ENCODE measurements around the gene KCNQ1OT1. TPM values are rescaled to one million over a fixed set of nuclear protein-coding genes. Genes with fewer than 3 reads are reported as not detected.
A peak's percentile ranks its signal among the peaks of the same experiment; 100 is the strongest.

Gene KCNQ1OT1
- total and polyA plus RNA-seq, 12 donors = 0.15 to 10.6 (median 1.1) TPM

DNA sequence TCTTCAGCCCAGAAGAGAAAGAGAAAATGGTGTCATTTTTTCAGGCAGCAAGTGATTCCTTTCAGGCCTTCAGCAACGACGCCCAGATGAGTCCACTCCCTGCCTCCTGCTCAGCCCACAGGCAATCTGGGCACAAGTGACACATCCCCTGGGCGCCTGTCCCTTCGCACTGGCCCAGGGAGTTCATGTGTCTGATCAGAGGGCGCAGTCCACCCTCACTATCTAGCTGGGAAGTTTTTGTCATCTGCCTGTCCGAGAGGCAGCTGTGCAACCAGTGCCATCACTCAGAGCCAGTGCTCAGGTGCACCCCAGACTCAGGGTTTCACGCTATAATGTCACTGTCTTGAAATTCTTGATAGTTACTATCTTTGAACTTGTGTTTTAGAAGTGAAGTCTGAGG, 1.4 kb upstream of the KCNQ1OT1 start:
- H3K4me1 ChIP-seq (replicated peaks in 1 of 2) = peaks cover 0 to 20% of the 10 kb centered on the region in 2 donors
- peak overlapping the region in 4 of 5 donors; percentile 73 to 96 (median 86) for H3K27ac ChIP-seq
- intact Hi-C loops (cut with DNase I) = no loop called here
- H3K27me3 ChIP-seq = no peaks in the 10 kb centered on the region
- H3K4me3 ChIP-seq = no peak overlapping the region
- no peaks in the 10 kb centered on the region for H3K9me3 ChIP-seq (replicated peaks in 1 of 3)
- DNase-seq = peak in 2 of 7 donors; percentile 34 to 39
- no peaks in the 10 kb centered on the region for H3K36me3 ChIP-seq (replicated peaks in 1 of 2)
- 80 to 87% (median 84%) methylated on average over 7 of the region's 7 CpGs for WGBS, 4 donors
- TF ChIP-seq POLR2A (IDR thresholded peaks at IDR 0.05) = no peak
- TF ChIP-seq, protein P1, sequence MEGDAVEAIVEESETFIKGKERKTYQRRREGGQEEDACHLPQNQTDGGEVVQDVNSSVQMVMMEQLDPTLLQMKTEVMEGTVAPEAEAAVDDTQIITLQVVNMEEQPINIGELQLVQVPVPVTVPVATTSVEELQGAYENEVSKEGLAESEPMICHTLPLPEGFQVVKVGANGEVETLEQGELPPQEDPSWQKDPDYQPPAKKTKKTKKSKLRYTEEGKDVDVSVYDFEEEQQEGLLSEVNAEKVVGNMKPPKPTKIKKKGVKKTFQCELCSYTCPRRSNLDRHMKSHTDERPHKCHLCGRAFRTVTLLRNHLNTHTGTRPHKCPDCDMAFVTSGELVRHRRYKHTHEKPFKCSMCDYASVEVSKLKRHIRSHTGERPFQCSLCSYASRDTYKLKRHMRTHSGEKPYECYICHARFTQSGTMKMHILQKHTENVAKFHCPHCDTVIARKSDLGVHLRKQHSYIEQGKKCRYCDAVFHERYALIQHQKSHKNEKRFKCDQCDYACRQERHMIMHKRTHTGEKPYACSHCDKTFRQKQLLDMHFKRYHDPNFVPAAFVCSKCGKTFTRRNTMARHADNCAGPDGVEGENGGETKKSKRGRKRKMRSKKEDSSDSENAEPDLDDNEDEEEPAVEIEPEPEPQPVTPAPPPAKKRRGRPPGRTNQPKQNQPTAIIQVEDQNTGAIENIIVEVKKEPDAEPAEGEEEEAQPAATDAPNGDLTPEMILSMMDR (IDR thresholded peaks at IDR 0.05) = no peak

DNA sequence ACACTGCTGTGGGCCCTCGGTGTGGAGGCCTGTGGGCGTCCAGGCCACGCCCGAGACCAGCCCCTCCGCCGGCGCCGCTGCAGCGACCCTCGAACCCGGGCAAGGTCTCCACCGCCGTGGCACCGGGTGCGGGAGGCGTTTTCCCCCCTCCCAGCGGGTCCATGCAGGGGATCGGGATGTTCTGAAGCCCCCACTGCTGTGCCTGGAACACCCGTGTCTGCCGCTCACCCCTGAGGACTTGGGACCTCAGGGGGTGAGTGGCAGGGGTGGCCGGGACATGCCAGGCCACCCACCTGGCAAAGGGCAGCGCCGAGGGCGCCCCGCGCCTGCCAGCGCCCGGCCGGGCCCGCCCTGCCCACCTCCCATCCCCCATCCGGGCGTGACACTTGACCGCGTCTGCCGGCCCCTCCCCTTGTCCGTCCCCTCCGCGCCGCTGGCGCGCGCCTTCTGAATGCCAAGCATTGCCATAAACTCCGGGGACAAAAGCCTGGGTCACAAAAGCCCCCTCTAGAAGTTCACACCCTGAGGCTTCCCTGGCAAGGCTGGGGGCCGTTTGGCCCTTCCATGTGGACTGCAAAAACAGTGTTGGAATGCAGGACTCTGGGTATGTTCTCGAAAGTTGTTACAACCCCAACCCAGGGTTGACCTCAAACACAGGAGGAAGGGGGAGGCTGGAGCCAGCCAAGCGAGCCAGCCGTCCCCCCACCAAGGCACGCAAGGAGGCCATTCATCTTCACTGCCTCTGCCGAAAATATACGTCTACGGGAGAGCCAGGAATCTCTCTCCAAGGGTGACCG, 819 bp upstream of the KCNQ1OT1 start:
- WGBS, 4 donors = 40 to 89% (median 43%) methylated on average over 7 to 52 of the region's 52 CpGs
- peak; percentile 62 to 77 (median 68) for DNase-seq
- H3K27ac ChIP-seq = peak overlapping the region; percentile 12 to 96 (median 84)
- intact Hi-C loops (cut with DNase I) = no loop called here
- H3K27me3 ChIP-seq = no peaks in the 10 kb centered on the region
- peaks cover 0 to 26% of the 10 kb centered on the region in 2 donors for H3K4me1 ChIP-seq (replicated peaks in 1 of 2)
- H3K36me3 ChIP-seq (replicated peaks in 1 of 2) = no peaks in the 10 kb centered on the region
- peak overlapping the region in 3 of 4 donors; percentile 4 to 69 (median 37) for H3K4me3 ChIP-seq
- TF ChIP-seq, protein P1 (IDR thresholded peaks at IDR 0.05) = no peak
- TF ChIP-seq POLR2A (IDR thresholded peaks at IDR 0.05) = no peak
- no peaks in the 10 kb centered on the region for H3K9me3 ChIP-seq (replicated peaks in 1 of 3)

DNA sequence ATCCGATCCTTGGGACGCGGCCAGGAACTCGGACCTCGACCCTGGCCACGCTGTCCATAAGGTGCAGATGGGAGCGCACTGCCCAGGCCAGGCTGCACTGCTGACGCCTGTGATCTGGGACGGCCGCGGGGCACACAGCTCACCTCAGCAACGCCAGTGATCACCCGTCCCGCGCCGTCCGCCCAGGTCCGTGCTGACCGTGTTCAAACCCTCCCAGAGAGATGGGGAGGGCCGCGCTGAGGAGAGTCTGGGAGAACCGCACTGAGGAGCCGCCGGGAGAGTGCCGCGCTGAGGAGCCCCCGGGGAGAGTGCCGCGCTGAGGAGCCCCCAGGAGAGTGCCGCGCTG, 636 bp downstream of the KCNQ1OT1 start:
- H3K36me3 ChIP-seq (replicated peaks in 1 of 2) = no peaks in the 10 kb centered on the region
- peak; percentile 16 to 68 (median 49) for DNase-seq
- H3K4me3 ChIP-seq = peak overlapping the region; percentile 3 to 69 (median 36)
- intact Hi-C loops (cut with DNase I) = loop anchor here in 1 of 2 donors (10.0 kb wide), 1 partner anchor 186 kb away; the partner anchor contains the start of gene CDKN1C
- peaks cover 0 to 40% of the 10 kb centered on the region in 2 donors for H3K4me1 ChIP-seq (replicated peaks in 1 of 2)
- no peaks in the 10 kb centered on the region for H3K27me3 ChIP-seq
- H3K27ac ChIP-seq = peak overlapping the region in 4 of 5 donors; percentile 43 to 96 (median 74)
- TF ChIP-seq POLR2A (IDR thresholded peaks at IDR 0.05) = no peak
- TF ChIP-seq, protein P1 (IDR thresholded peaks at IDR 0.05) = no peak
- whole genome bisulfite sequencing, 4 donors = 53 to 81% (median 60%) methylated on average over 11 to 31 of the region's 31 CpGs
- no peaks in the 10 kb centered on the region for H3K9me3 ChIP-seq (replicated peaks in 1 of 3)

DNA sequence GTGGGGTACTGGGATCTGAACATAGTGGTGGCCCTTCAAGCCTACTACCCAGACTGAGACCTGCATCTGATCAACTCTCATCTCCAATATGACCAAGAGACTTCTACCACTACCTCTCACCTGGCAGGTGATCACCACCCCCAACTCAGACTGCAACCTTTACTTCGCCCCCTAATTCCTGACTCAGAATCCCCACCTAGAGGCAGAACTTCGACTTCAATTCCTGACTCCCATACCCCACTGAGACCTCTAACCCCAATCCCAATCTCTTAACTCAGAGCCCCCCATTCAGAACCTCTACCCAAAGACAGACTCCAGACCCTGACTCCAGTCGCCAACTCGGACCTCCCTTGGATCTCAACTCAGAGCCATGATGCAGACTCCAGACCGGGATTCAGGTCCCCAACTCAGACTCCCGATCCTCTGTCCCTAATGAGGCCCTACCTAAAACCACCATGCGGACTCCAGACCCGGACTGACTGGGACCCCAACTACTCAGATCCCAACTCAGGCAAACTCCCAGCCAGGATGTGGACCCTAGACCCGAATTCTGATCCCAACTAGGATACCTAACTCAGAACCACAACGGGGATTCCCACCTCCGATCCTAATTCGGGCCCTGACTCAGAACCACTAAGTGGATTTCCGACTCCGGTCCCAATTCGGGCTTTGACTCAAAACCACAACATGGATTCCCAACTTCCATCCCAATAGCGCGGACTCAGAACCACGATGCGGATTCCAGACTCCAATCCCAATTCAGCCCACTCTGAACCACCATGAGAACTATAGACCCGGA, 1.2 kb downstream of the KCNQ1OT1 start:
- no peaks in the 10 kb centered on the region for H3K36me3 ChIP-seq (replicated peaks in 1 of 2)
- H3K4me3 ChIP-seq = peak overlapping the region in 3 of 4 donors; percentile 21 to 69 (median 51)
- H3K4me1 ChIP-seq (replicated peaks in 1 of 2) = peaks cover 0 to 46% of the 10 kb centered on the region in 2 donors
- H3K9me3 ChIP-seq (replicated peaks in 1 of 3) = no peaks in the 10 kb centered on the region
- intact Hi-C loops (cut with DNase I) = loop anchor here in 1 of 2 donors (10.0 kb wide), 1 partner anchor 186 kb away; the partner anchor contains the start of gene CDKN1C
- TF ChIP-seq, protein P1 (IDR thresholded peaks at IDR 0.05) = no peak
- no peak for TF ChIP-seq POLR2A (IDR thresholded peaks at IDR 0.05)
- H3K27me3 ChIP-seq = no peaks in the 10 kb centered on the region
- H3K27ac ChIP-seq = peak overlapping the region in 4 of 5 donors; percentile 43 to 96 (median 74)
- DNase-seq = peak in 4 of 7 donors; percentile 17 to 58 (median 36)
- WGBS, 4 donors = 51 to 72% (median 56%) methylated on average over 17 to 20 of the region's 20 CpGs

All from adrenal gland (tissue), 12 donors.